CD4-positive, alpha-beta T cell treated with Interleukin-2 at 100 ng/mL for 4 hours (primary cell): ENCODE data around the gene PINK1.

Experiments
- DNase-seq: peaks from one replicate; pipeline ENCODE4 v3.0.0-alpha.2; 2020; ENCODE audit warnings: low spot score

PINK1 gene

DNA sequence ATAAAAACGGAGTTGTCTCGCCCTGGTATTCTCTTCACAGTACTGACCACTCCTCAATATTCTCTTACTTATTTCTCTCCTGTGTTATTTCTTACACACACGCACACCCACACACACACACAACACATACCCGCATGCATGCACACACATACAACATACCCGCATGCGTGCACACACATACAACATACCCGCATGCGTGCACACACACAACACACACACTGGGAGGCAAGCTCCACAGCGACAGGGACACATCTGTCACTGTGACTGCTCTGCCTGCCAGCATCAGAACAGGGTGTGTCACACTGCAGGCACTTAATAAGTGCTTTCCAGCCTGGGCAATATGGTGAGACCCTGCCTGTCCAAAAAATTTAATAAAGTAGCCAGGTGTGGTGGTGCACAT lies 48.7 kb downstream of the PINK1 start:
- no peak for DNase-seq

DNA sequence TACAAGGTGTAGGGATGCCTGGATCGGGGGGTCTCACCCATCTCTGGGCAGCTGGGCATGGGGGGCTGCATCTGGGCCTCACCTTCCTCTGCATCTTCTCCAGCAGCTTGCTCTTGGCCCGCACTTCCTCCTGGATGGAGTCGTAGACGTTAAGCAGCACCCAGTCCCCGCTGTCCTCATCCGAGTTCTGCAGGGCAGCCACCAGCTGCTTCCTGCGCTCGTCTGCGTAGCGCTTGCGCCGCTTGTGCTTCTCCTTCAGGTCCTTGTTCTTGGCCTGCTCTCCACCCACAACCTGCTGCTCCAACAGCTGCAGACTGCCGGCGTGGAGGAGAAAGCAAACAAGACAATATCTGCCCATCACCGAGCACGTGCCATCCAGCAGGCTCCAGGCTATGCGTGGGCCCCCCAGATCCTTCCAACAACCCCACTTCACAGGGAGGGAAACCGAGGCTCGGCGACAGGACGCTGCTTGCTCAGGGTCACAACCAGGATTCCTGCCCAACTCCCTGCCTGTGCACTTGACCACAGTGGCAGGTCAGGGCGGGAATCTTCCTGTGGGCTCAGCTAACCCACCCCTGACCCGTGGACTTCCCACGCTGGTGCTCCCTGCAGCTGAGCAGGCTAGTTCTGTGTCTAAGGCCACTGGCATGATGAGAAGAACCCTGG lies 49.4 kb downstream of the PINK1 start:
- DNase-seq: no peak

DNA sequence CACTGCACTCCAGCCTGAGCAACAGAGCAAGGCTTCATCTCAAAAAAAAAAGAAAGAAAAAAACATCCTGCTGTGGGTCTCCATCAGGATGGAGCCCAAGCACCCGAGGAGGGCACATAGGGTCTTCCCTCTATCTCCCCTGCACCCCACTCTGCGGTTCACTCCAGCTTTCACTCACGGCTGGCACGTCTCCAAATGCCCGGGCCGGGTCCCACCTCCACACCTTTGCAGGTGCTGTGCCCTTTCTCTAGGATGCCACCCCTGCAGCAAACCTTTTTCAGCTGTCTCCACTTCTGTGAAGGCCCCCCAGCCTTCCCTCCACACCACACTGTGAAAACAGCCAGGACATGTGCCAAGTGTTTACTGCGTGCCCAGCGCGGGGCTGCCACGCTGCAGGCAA lies 50.4 kb downstream of the PINK1 start:
- DNase-seq: no peak

DNA sequence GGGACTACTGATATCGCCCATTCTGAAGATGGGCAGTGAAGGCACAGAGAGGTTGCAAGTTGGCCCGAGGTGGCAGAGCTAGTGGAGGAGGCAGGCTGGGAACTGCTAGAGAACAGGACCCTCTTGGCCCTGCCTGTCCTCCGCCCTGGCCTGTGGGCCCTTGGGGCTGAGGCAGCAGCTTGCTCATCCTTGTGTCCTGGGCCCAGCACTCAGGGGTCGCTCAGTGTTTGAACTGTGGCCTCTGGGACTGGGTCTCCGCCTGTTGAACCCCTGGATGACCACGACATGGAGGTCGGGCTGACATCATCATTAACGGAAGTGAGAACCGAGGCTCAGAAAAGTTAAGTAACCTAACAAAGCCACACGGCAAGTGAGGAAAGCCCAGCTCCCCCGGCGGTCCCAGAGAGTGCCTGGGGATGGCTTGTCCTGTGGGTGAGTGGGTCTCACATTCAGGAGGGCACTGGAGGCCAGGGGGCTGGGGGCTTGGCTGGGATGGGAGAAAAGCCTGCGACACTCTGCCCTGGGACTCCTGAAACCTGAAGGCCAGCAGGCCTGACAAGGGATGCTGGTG lies 50.9 kb downstream of the PINK1 start:
- no peak for DNase-seq

DNA sequence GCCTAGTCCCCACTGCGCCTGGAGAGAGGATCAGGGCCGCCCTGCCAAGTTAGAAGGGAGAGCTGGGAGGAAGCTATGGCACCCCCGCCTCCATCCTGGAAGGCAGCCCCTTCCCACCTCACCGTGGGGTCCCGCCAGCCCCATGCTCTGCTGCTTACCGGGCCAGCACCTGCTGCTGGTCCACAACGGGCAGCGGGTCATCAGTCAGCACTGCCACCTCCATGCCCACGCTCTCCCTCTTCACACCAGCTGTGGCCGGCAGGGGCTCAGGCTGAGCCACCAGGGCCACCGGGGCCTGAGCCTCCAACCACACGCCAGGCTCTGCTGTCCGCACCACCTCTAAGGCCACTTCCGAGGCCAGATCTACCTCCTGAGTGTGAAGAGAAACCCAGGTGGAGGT lies 51.4 kb downstream of the PINK1 start:
- no peak for DNase-seq

DNA sequence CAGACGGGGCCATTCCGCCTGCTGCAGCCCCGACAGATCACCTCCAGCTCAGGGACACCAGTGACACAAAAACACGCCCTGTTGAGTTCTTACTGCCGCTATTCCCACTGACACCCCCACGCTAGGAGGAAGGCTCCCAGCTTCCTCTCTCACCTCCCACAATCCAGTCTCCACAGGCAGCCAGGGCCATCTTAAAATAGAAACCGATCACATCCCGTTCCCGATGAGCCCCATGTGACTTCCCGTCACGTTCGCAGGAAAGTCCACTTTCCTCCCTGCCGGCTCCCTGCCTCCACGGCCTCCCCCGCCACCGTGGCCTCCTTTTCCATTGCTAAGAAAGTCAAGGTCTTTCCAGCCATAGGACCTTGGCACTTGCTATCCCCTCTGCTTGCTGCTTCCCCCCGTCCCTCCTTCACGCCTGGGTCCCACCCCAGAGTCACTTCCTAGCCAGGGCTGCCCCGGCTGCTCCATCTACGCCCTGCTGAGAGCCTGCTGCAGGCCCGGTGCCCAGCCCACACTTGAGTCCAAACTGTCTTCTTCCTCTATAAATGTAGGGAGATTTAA lies 51.9 kb downstream of the PINK1 start:
- no peak for DNase-seq

DNA sequence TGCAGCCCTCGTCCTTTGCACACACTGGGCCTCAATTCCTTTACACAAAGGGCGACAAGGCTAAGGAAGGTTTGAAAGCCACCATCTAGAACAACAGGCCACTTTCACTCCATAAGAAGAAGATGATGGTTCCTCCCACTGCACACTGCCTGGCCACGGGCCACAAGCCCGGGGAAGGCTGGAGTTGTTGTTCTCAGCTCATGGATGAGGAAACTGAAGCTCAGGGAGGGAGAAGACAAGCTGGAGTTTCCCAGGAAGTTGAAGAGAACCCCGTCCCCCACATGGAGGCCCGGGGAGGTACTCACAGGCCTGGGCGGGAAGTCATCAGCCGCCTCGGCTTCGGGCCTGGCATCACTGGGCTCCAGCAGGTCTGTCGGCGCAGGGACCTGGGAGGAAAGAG lies 52.5 kb downstream of the PINK1 start:
- DNase-seq: no peak

DNA sequence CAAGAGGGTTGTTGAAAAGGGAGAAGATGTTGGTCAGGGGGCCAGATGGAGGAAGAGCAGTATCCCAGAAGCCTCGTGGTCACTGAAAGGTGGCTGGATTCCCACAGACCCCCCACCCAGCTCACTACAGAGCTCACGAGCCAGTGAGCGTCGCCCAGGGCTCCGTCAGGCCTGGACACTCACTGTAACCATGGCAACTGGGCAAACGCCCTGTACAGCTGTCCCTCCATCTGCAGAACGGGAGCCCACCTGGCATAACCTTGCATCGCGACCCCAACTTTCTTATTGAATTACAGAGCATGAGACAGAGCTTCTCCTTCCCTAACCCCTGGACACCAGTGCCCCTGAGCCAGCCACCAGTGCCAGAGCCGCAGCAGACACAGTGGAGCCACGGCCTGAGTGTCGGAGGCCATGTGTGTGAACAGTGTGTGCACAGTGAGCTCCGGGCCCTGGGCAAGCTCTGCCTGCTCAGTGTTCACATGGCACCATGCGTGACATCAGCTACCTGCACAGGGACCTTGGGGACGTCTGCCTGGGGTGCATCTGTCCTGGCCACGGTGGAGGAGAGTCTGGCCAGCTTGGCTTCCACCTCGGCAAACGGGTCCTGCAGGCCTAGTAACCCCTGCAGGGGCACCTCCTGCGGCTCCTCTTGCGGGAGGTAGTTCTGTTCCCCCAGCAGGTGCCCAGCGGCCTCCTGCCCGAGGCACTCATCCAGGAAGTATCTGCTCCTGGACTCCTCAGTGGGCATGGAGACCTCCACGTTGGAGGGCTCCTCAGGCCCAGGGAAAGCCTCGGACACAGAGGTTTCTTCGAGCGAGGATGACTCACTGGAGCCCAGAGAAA lies 53.8 kb downstream of the PINK1 start:
- no peak for DNase-seq

DNA sequence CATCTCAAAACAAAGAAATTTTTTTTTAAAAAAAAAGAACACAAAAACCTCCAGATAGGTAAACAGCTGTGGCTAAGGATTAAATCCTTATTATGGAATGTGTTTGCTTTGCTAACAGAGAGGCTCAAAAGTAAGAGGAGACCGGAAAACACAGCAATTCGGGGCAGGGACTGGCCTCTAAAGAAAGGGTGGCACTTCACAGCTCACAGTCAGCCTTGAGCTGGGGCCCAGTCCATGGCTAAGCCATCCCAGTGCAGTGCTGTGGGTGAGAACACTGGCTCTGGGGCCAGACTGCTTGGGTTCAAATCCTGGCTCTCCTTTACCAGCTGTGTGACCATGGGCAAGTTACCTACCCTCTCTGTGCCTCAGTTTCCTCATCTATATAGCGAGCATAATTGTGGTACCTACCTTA lies 56.4 kb downstream of the PINK1 start:
- no peak for DNase-seq

DNA sequence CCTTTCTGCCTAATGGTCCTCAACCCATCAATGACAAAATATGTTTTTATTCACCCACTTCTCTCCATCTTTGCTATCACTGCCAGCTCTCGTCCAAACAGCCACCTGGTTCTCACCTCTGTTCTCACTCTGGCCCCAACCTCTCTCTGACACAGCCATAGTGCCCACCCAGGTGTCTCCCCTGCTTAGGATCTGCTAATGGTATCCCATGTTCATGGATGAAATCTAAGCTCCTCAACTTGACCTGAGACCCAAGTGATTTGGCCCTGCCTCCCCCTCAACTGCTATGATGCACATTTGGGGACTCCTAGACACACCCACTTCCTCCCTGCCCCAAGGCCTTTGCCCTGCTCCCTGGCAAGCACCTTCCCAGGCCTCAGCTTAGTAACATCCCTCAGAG lies 58.6 kb downstream of the PINK1 start:
- DNase-seq: no peak

DNA sequence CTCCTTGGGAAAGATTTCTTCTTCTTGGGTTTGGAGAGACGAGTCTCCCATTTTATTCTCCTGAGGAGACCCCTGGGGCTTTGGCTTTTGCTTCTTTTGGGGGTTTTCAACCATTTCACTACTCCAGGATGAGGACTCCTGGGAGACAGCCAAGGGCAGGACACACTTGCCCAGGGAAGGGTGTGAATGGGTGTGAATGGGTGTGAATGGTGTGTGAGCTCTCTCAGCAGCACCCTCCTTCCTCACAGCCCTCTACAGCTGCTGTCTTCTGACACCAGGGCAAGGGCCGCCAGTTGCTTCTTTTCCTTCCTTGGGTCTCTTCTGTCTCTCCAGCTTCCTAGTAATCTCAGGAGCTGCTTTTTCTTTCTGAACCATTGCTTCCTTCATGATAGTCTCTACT lies 60.4 kb downstream of the PINK1 start:
- no peak for DNase-seq

DNA sequence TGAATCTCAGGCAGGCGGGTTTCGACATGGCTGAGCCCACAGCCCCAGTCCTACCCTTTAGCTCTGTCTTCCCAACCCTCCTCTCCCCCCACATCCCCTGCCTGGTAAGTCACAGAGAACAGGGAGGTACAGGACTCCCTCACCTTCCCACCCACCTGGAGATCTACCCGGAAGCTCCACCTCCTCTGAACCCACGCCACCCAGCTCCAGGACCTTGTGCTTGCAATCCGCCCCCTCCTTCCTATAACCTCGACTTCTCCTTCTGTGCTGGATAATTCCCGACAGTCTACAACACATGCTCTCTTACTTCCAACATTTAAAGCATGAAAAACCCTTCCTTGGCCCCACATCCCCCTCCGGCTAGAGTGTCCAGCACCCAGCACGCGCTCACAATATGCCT lies 62.3 kb downstream of the PINK1 start:
- no peak for DNase-seq

DNA sequence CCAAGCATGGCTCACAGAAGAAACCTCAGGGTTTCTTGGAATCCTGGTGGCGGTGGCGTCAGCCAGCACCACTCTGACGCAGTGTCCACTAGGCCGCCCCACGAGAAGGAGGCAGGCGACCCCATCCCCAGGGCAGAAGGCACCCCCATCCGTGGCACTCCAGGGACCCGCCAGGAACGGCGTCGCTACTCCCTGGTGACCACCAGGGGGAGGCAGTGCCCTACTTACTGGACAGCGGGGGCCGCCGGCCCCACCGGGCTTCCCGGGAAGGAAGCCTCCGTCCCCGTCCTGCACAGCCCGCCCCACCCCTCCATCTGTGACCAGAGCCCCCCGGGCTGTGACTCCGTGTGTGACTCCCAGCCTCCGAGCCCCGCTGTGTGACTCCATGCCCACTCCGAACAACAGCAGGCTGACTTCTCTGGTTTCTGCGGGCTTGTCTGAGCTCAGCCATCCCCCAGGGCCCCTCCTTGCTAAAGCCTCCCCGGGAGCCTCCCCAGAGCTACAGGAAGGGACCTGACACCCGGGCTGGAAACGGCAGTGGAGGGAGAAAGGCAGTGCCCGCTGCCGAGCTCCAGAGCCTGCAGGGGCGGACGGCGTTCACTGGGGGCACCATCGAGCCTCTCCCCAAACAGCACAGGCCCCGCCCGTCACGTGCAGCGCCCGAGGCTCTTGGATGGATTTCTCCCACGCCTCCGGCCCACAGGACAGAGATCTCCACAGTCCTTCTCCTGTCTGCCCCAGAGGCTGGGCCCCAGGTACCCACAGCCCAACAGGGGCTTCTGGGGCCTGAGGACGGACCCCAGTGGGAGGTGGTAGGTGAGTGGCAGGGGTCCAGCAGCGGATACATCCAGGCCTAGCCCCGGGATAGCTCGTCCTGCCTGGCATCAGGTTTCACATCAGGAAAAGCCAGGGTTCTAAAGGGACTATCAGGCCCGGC lies 63.4 kb downstream of the PINK1 start:
- DNase-seq: peak; percentile 60

DNA sequence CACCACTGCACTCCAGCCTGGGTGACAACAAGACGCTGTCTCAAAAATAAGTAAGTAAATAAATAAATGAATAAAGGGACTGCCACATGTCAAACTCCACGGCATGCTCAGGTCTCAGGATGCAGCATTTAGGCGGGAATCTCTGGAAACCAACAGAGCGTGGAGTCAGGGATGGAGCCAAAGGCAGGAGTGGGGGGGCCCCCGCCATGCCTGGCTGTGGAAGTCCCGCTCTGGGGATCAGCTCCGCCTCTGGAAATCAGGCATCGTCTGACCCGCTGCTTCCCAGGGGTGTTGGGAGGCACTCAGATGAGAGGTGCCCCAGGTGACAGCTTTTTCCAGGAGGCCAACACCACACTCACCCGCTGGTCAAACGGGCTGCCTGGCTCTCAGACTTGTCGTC lies 64.3 kb downstream of the PINK1 start:
- no peak for DNase-seq

DNA sequence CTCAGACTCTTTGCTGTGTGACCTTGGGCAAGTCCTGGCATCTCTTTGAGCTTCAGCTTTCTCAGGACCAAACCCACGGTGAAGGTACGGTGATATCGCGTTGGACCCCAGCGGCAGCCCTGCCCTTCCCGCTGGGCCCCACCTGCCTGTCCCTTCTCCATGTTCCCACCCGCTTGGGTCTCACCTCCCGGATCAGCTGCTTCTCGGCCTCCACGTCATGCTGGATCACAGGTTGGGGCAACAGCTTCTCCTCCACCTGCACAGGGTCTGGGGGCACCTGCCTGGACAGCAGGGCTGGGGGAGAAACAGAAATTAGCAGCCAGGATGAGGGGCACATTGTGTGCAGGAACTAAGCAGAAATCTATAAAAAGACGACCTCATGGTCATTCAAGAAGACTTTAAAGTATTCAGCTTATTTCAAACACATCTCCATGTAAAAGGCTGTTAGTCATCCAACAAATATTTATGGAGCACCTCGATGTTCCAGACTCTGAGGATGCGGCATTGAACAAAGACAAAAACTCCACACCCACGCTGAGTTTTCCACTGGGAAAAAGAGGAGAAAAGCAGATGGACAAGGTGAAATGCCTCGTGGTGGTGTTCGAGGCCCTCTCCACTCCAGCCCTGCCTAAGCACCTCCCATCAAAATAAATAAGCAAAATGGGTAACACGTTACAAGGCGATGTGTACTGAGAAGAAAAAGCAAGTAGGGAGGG lies 65.1 kb downstream of the PINK1 start:
- no peak for DNase-seq

DNA sequence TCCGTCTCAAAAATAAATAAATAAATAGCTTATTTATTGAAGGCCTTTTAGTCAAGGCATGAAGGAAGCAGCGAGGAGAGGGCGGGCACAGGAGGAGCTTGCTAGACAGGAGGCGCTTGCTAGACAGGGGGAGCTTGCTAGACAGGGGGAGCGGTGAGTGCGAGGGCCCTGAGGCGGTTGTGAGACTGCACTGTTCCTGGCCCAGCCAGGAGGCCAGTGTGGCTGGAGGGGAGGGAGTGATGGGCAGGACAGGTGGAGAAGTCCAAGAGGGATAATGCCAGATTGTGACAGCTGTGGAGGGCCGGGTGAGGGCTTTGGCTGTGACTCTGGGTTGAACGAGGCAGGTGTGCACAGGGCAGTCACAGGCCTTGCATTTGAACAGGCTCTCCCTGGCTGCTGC lies 66.3 kb downstream of the PINK1 start:
- no peak for DNase-seq

DNA sequence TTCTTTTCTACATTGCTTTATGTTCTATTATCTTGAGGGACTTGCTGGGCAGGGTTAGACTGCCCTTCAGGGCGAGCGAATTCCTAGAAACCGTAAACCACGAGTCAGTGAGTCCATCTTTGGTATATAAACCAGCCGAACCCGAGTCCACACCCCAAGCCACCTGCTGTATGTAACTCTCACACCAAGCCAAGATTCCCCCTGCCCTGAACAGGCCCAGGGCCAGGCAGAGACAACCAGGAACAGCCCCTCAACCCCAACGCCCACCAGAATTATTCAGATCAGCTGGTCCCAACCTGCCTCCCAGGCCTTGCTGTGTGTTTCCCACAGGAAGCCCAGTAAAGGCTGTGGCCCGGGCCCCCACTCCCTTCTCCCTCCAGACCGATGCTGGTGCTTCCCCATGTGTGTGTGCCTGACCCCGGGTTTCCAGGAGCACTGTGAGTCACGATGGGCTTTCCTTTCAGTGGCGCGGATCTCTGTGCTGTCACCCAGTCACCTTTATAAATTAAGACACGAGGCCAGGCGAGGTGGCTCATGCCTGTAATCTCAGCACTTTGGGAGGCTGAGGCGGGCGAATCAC lies 67.5 kb downstream of the PINK1 start:
- no peak for DNase-seq
